GM19099 (cell line): ENCODE measurements around the gene SIX2.

Experiments used
- POLR2A ChIP-seq: IDR thresholded peaks from 3 replicates; pipeline ENCODE4 v1.6.1; 2011; ENCODE audit warnings: low read depth; ENCODE audit not compliant: insufficient read length; ENCODE audit errors: extremely low read depth

The SIX2 gene

GRCh38 chr2:45009303-45009927, at the start of gene SIX2:
Gene SIX2, minus strand, starts transcription at chr2:45009452. Its CDS starts 342 bp downstream, at chr2:45009110.
- no peak for TF ChIP-seq POLR2A

- TF ChIP-seq POLR2A = no peak
These were observed 45.9 kb upstream of the SIX2 start for GRCh38 chr2:45055162-45055605.

DNA sequence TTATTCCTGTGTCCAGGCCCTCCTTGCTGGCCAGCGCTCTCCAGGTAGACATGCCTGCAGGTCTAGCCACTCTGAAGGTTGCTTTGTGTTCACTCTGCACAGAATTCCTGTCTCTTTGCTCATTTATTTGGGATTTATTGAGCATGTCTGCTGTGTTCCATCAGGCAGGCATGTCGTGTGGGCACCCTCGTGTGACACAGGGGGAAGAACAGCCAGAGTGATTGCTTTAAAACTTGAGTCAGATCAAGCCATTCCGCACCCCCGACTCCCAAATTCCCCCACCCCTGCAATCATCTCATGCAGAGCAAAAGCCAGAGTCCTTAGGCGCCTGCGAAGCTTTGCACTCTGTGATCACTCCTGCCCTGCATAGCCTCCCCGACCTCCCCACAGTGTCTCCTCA, 44.7 kb upstream of the SIX2 start:
- TF ChIP-seq POLR2A = no peak

DNA sequence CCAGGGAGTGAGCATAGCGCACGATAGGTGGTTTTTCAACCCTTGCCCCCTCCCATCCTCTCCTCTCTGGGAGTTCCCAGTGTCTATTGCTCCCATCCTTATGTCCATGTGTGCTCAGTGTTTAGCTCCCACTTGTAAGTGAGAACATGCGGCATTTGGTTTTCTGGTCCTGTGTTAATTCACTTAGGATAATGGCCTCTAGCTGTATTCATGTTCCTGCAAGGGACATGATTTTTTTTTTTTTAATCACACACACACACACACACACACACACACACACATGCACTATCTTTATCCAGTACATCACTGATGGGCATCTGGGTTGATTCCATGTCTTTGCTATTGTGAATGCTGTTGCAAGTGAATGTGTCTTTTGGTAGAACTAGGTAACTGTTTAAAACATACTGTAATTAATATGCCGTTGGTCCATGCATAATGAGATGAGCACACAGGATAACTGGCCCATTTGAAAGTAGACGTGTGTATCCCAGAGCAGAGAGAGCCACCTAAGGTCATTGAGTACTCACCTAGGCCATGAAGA, 43.2 kb upstream of the SIX2 start:
- no peak for TF ChIP-seq POLR2A

DNA sequence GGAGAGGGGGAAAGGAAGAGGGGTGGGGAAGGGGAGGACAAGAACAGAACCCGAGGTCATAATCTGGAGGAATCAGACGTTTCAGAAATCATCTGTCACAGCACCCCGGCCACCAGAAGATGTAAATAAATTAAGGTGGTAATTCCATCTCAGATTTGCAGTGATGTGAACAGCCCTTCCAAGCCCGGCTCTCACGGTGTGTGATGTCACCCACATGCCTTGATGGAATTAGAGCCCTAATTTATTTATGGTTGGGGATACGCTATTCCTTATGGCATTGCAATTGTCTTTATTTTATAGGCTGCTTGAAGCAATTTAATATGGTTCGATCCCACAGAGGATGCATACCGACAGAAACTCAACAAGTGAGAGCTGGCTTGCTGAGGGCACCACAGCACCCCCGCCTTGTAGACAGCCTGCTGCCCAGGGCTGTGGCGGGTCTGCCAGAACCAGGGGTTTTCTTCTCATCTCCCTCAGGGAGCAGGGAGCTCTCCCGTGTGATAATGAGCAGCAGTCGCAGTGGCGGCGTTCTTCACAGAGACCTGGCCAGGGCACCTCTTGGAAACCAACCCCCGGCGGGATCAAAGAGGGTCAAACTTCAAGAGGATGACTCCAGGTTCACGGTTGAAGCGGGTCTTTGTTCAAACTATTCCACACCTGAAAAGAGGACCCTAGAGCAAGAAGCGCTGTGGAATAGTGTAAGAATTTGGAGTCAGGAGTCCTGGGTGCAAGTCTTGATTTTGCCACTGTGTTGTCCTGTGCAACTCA, 40.5 kb upstream of the SIX2 start:
- no peak for TF ChIP-seq POLR2A

DNA sequence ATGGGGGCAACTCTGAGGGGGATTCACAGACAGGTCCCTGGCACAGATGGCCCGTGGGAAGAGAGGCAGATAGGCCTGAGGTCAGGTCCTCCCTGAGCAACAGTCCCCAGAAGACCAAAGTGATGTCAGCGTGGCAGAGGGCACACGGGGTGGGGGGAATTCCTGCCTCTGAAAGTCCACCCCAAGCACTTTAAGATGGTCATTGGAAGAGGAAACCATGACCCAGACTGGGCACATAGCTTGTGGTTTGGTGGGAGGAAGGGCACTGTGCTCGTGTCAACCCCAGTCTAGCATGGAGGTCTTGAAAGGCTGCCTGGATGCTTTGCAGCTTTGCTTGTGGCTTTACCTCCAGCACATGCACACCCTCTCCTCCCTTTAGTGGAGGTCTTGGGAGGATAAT, 38.0 kb upstream of the SIX2 start:
- no peak for TF ChIP-seq POLR2A

- no peak for TF ChIP-seq POLR2A
These were observed 37.5 kb upstream of the SIX2 start for GRCh38 chr2:45046786-45047185.

GRCh38 chr2:45045706-45046105, 36.5 kb upstream of the SIX2 start:
- no peak for TF ChIP-seq POLR2A

DNA sequence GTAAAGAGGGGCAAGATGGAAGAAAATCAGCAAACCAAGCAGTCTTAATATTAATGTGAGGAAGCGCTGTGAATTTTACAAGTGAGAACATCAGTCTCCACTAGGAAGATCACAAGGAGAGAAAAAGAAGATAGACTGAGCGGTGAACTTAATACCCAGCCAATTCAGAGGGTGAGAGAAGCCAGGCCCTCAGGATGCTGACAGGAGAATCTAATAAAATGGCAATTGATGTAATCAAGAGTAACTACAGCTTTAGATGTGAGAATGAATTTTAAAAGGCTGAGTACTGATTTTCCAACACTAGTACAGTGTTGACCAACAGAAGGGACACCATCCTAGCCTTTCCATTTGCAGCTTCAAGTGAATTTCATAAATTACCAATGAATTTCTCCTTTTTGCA, 35.7 kb upstream of the SIX2 start:
- TF ChIP-seq POLR2A = no peak

DNA sequence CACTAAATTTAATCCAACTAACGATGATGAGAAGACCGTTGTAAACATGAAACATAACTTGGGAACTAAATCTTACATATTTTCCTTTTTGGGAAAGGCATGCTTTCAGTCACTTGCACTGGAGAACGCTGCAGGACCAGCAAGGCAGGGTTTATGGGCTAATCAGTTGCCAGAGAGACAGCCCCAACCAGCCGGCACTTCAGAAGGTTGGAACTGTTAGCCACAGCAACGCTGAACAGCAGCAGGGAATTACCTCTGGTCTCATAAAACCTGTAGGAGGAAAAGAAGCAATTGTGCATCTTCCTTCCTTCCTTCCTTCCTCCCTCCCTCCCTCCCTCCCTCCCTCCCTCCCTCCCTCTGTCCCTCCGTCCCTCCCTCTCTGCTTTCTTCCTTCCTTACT, 33.9 kb upstream of the SIX2 start:
- TF ChIP-seq POLR2A = no peak

DNA sequence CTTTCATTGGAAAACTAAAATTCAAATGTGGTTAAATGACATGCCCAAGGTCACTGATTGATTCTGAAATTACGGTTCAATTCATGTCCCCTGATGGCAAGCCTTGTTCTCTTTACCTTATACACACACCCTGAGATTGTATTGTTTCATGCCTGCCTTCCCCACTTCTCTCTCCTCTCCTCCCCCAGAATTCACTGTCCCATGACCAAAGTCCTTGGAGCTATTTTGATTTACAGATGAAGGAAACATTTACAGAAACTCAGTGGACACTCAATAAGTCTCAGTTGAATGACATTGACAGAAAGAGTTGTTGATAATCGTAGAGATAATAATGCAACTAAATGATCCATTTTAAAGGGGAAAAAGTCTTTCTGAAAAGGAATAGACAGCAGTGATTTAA, 33.1 kb upstream of the SIX2 start:
- TF ChIP-seq POLR2A = no peak

GRCh38 chr2:45040786-45041185, 31.5 kb upstream of the SIX2 start:
- no peak for TF ChIP-seq POLR2A

- TF ChIP-seq POLR2A = no peak
These were observed 24.1 kb upstream of the SIX2 start for GRCh38 chr2:45033302-45033701.

GRCh38 chr2:45031028-45031427, 21.8 kb upstream of the SIX2 start:
- no peak for TF ChIP-seq POLR2A

DNA sequence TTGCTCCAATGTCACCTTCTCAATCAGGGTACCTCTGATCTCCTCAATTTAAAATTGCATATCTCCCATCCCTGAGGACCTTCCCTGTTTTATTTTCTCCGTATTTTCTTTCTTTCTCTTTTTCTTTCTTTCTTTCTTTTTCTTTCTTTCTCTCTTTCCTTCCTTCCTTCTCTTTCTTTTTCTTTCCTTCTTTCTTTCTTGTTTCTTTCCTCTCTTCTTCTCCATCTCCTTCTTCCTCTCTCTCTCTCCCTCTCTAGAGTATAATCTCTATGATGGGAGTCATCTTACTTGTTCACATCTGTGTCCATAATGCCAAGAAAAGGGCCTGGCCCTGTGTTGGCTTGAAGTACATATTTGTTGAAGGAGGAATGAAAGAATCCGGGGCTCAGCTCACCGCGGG, 21.3 kb upstream of the SIX2 start:
- TF ChIP-seq POLR2A = no peak

- no peak for TF ChIP-seq POLR2A
These were observed 20.0 kb upstream of the SIX2 start for GRCh38 chr2:45029215-45029614.
